Right lobe of liver (tissue), 6 donors: ENCODE results near the gene GBE1. TPM values are rescaled to one million over a fixed set of nuclear protein-coding genes. Genes with fewer than 3 reads are reported as not detected.
A peak's percentile ranks its signal among the peaks of the same experiment; 100 is the strongest.

ENCODE experiments used
- ATAC-seq, 4 donors: fragments of 200-7000 bp; cut with Tn5 transposase; one replicate each; pipeline ENCODE4 v1.9.1; 2020; ENCODE audit warnings: mild to moderate bottlenecking in 4 of 4, moderate library complexity in 4 of 4
- DNase-seq, 3 donors: peaks; one replicate each; pipeline ENCODE4 v3.0.0-alpha.2; 2020
- H3K27ac ChIP-seq, 3 donors: fragments of 200-600 bp; one replicate each; pipeline ENCODE4 v1.8.0; 2022
- H3K27me3 ChIP-seq, 2 donors: fragments of 200-600 bp; one replicate each; pipeline ENCODE4 v1.8.0; 2022
- H3K36me3 ChIP-seq, 4 donors: fragments of 200-600 bp; sonication (generic) in 1 of 4; one replicate each; pipeline versions ENCODE4 v1.5.1 to v1.8.0; 2017 to 2022; ENCODE audit warnings: control low read depth in 1 of 4
- H3K4me1 ChIP-seq, 4 donors: fragments of 200-600 bp; sonication (generic) in 1 of 4; one replicate each; pipeline versions ENCODE4 v1.5.1 to v1.8.0; 2017 to 2022; ENCODE audit warnings: control low read depth in 1 of 4
- H3K4me3 ChIP-seq, 3 donors: fragments of 200-600 bp; one replicate each; pipeline ENCODE4 v1.8.0; 2022
- H3K9me3 ChIP-seq, 4 donors: fragments of 200-600 bp; sonication (generic) in 1 of 4; one replicate each; pipeline versions ENCODE4 v1.5.1 to v1.8.0; 2017 to 2022; ENCODE audit warnings: control low read depth in 1 of 4
- CTCF ChIP-seq, 4 donors: fragments of 200-600 bp in 3 of 4; fragments of 450-650 bp in 1 of 4; IDR thresholded peaks; one replicate each; pipeline versions ENCODE4 v1.5.1 to v1.8.0; 2016 to 2022; ENCODE audit warnings: antibody characterized with exemption in 4 of 4, mild to moderate bottlenecking in 2 of 4
- POLR2A ChIP-seq: fragments of 450-650 bp; IDR thresholded peaks from one replicate; pipeline ENCODE4 v1.6.1; 2017; ENCODE audit warnings: antibody characterized with exemption, mild to moderate bottlenecking
- WGBS: methylation state at CpG from one replicate; pipeline ENCODE4 v1.1.6; 2018; ENCODE audit warnings: low coverage, low lambda C conversion rate; ENCODE audit not compliant: insufficient coverage; ENCODE audit errors: missing lambda C conversion rate; 5-methylcytosine and 5-hydroxymethylcytosine counted together
- intact Hi-C, 2 donors: fragments of 100-400 bp; cut with DNase I; formaldehyde crosslinking; loops; one replicate each; pipeline versions ENCODE4 v1.11.2 to v1.14.1; 2022
- total RNA-seq, 6 experiments: library from RNA; depleted of rRNA in 2 of 6; stranded (reverse); fragments of >200 nt in 2 of 6; fragmentation: NEBNext Ultra II Directional in 3 of 6; extraction: Animal tissue kit (Norgen Biotek cat#: 25700) in 3 of 6; gene quantifications; one replicate each; pipeline versions ENCODE4 v1.1.0 to v1.2.4, GENCODE V29; 2016 to 2023
- donor health status: DM: no; HTN: yes; CAD: no.
- donor health status: DM: no; HTN: no; CAD: no.
- donor health status: DM: no; HTN: no; CAD: no.
- donor health status: DM: no; HTN: yes; CAD: no.
- donor health status: DM: no; HTN: yes; CAD: no.

GBE1 gene
- total RNA-seq, 6 experiments from 2014 or later: 27.3 to 66.0 (median 57.3) TPM

GRCh38 chr3:81445712-81446111 is 315.7 kb downstream of the GBE1 start:
- TF ChIP-seq POLR2A: no peak
- TF ChIP-seq CTCF (IDR thresholded peaks at IDR 0.05): no peak
- Histone ChIP-seq H3K27ac (no peak overlapping the region), H3K36me3 (no peaks in the 10 kb centered on the region), H3K9me3 (no peaks in the 10 kb centered on the region), H3K4me3 (no peak overlapping the region), H3K27me3 (no peaks in the 10 kb centered on the region), H3K4me1 (no peaks in the 10 kb centered on the region)
- intact Hi-C loops: no loop called here
- ATAC-seq (no peak), DNase-seq (no peak)
- 80% methylated on average over 1 of the region's 4 CpGs for WGBS

GRCh38 chr3:81444817-81445460 is 316.5 kb downstream of the GBE1 start:
- WGBS: 85% methylated on average over 4 of the region's 4 CpGs
- intact Hi-C loops: no loop called here
- no peaks in the 10 kb centered on the region for H3K36me3 ChIP-seq

GRCh38 chr3:81443958-81444357 is 317.5 kb downstream of the GBE1 start:
- Histone ChIP-seq H3K27ac (no peak overlapping the region), H3K9me3 (no peaks in the 10 kb centered on the region), H3K36me3 (no peaks in the 10 kb centered on the region), H3K4me1 (no peaks in the 10 kb centered on the region), H3K27me3 (no peaks in the 10 kb centered on the region), H3K4me3 (no peak overlapping the region)
- DNase-seq: no peak
- ATAC-seq: peak in 1 of 4 donors; percentile 86
- intact Hi-C loops: no loop called here
- TF ChIP-seq POLR2A: no peak
- no peak for TF ChIP-seq CTCF (IDR thresholded peaks at IDR 0.05)
- WGBS: 11% methylated on average over 1 of the region's 1 CpG

More at GRCh38 chr3:81444817-81445460, 316.5 kb downstream of the GBE1 start:
- Histone ChIP-seq H3K27ac (no peak overlapping the region), H3K4me3 (no peak overlapping the region), H3K9me3 (no peaks in the 10 kb centered on the region), H3K4me1 (no peaks in the 10 kb centered on the region), H3K27me3 (no peaks in the 10 kb centered on the region)
- TF ChIP-seq POLR2A: no peak
- no peak for TF ChIP-seq CTCF (IDR thresholded peaks at IDR 0.05)
- DNase-seq (no peak), ATAC-seq (no peak)

- Histone ChIP-seq H3K4me1 (no peaks in the 10 kb centered on the region), H3K27ac (no peak overlapping the region), H3K9me3 (no peaks in the 10 kb centered on the region), H3K27me3 (no peaks in the 10 kb centered on the region), H3K36me3 (no peaks in the 10 kb centered on the region), H3K4me3 (no peak overlapping the region)
- 88% methylated on average over 3 of the region's 3 CpGs for WGBS
- no peak for TF ChIP-seq POLR2A
- TF ChIP-seq CTCF (IDR thresholded peaks at IDR 0.05): no peak
- ATAC-seq: peak in 1 of 4 donors; percentile 33
- intact Hi-C loops: no loop called here
- DNase-seq: no peak
Observed at GRCh38 chr3:81443457-81443782, 318.0 kb downstream of the GBE1 start.
